HG03196 (cell line): ENCODE results near the gene MAGEB18.

Source experiments
- ATAC-seq: cut with Tn5 transposase; IDR thresholded peaks from one replicate; pipeline ENCODE4 v1.9.1; 2021; ENCODE audit not compliant: unreplicated experiment

The MAGEB18 gene

DNA sequence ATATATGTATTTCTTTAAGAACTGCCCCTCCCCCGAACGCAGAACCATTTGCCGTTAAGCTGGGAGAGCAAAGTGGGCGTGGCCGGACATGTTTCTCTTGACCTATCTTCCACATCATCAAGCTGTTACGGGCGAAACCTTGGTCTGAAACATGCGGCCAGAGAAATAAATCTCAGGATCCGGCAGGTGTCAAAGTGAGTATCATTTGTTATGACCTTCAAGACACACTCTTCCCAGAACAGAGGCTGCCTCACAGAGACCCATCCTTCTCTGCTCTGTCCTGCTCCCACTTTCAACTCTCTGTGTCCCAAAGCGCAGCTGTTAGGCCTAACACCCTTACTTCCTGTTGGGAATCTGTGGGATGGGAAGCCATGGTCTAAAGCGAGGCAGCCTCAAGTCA lies at the start of gene MAGEB18:
Gene MAGEB18 (plus strand): TSS at position 70 of the 400 bp plus-strand sequence. CDS start 643 bp downstream, outside the sequence.
- ATAC-seq, result no peak

DNA sequence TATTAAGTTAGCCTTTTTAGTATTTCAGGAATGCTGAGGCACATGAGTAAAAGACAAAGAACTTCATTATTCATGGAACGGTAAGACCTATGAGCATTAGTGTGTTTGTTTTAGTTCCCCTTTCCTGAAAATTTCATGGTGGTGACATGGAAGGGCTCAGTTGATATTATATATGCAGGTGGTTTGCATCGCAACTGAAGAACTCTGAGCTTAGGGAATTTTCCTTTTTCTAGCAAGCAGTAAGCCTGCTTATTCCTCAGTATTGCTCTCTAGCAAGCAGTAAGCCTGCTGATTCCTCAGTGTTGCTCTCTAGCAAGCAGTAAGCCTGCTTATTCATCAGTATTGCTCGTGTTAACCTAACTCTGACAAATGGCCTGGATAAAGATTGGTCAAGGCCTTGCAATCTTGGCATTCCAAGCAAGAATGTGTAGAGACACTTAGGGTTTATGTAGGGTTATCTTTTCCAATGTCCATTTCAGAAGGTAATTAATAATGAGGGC lies 37.7 kb upstream of the MAGEB18 start:
- ATAC-seq, result no peak

DNA sequence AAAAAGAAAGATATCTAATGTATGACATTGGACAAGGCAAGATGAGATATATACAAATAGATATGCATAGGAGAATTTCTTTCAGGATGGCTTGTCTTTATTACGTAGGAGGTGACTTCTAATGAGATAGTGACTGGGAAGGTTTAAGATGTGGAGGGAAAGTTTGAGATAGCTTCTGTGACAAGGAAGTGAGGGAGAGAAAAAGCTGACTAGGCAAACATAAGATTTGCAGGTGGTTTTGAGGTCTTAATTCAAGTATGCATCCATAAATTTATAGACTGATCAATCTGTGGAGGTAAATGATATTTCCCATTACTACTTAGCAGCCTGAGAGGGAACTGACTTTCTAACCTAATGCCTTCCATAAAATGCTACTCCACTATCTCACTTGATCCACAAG lies 29.0 kb upstream of the MAGEB18 start:
- no peak for ATAC-seq

DNA sequence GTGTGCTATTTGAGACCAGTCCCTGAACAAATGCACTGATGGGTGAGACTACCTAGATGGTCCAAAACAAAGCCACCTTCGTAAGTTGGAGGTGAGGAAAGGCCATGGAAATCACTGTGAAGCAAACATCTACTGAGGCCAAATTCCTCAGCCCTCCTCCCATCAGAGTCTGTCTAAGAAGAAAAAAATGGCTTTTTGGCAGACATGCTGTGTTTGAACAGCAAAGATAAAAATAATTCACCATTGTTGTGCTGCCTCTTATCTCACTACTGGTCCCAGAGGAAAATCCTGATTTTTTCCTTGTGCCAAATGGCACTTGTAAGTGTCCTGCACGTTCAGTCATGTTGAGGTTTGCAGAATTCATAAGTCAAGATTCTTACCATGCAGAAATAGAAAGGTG lies 7.9 kb downstream of the MAGEB18 start:
- no peak for ATAC-seq

DNA sequence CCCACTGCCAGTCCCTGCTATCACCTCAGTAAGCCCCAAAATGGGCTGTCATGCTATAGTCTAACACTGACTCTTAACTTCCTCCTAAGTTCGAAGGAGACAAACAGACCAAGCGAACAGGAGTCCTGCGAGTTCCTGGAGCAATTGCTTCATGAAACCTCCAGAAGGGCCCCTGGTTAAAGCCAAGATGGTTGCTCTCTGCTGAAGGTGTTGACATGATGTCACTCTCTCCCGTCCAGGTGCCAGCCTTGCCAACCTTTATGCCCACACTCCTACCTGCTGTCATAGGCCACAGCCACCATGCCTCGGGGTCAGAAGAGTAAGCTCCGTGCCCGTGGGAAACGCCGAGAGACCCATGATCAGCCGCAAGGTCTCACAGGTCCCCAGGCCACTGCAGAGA lies 22.2 kb downstream of the MAGEB18 start, which contains the start of gene MAGEB6B:
Gene MAGEB6B (plus strand): TSS at position 301 of the 400 bp plus-strand sequence. CDS start 0 bp downstream, at position 301.
- no peak for ATAC-seq
